OCI-LY3 (cell line): ENCODE results near the gene CST4.

Experiments used
- EZH2phosphoT487 ChIP-seq: fragments of 200-600 bp; shearing (Covaris generic); IDR thresholded peaks from 2 replicates; pipeline ENCODE4 v1.6.1; 2018; ENCODE audit warnings: antibody characterized with exemption, mixed run types, low read depth
- TF ChIP-seq, protein P1 (sequence below): fragments of 200-600, 300-600 bp; sonication (generic); IDR thresholded peaks from 2 replicates; pipeline ENCODE4 v1.5.1; 2014; ENCODE audit warnings: antibody characterized with exemption, low read length, low read depth

- TF ChIP-seq, protein P1, sequence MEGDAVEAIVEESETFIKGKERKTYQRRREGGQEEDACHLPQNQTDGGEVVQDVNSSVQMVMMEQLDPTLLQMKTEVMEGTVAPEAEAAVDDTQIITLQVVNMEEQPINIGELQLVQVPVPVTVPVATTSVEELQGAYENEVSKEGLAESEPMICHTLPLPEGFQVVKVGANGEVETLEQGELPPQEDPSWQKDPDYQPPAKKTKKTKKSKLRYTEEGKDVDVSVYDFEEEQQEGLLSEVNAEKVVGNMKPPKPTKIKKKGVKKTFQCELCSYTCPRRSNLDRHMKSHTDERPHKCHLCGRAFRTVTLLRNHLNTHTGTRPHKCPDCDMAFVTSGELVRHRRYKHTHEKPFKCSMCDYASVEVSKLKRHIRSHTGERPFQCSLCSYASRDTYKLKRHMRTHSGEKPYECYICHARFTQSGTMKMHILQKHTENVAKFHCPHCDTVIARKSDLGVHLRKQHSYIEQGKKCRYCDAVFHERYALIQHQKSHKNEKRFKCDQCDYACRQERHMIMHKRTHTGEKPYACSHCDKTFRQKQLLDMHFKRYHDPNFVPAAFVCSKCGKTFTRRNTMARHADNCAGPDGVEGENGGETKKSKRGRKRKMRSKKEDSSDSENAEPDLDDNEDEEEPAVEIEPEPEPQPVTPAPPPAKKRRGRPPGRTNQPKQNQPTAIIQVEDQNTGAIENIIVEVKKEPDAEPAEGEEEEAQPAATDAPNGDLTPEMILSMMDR, result no peak
- no peak for TF ChIP-seq EZH2phosphoT487
These were observed 51.3 kb downstream of the CST4 start, which contains the start of gene CST3 for GRCh38 chr20:23637282-23638221.
